ENCODE results near the gene MALT1.

Gene MALT1

DNA sequence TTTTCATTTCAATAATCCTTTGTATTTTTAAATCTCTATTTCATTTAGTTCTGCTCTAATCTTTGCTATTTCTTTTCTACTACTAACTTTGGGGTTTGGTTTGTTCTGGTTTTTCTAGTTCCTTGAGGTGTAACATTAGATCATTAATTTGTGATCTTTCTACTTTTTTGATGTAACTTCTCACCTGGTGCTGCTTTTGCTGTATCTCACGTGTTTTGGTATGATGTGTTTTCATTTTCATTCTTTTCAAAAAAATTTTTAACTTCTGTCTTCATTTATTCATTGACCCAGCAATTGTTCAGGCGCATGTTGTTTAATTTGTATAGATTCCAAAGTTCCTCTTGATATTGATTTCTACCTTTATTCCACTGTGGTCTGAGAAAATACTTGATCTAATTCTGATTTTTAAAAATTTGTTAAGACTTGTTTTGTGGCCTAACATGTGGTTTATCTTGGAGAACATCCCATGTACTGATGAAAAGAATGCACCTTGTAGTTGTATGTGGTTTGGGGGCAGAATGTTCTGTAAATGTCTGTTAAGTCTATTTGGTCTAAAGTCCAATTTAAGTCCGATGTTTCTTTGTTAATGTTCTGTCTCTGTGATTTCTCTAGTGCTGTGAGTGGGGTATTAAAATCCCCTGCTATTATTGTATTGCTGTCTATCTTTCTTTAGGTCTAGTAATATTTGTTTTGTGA, 17.3 kb upstream of the MALT1 start:
- DNase-seq = no peak

DNA sequence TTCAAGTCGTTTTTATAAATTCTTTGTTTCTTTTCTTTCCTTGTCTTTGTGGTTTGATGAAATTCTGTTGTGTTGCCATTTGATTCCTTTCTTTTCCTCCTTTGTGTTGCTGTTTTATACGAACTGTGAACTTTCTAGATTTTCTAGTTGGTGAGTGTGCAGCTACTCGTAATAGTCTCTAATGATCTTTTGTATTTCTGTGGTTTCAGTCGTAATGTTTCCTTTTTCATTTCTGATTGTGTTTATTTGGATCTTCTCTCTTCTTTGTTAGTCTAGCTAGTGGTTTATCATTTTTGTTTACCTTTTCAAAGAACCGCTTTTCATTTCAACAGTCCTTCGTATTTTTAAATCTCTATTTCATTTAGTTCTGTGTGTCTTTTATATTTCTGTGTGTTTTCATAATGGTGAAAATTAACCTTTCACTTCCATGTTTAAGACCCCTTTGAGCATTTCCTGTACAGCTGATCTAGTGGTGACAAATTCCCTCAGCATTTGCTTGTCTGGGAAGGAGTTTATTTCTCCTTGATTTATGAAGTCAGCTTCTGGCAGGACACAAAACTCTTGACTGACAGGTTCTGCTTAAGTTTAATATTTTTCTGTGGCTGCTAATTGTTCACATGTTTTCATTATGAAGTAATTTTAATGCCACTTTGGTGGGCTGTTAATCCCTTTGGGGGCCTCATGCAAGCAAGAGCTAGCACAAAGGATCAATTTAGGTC, 16.2 kb upstream of the MALT1 start:
- DNase-seq = no peak

DNA sequence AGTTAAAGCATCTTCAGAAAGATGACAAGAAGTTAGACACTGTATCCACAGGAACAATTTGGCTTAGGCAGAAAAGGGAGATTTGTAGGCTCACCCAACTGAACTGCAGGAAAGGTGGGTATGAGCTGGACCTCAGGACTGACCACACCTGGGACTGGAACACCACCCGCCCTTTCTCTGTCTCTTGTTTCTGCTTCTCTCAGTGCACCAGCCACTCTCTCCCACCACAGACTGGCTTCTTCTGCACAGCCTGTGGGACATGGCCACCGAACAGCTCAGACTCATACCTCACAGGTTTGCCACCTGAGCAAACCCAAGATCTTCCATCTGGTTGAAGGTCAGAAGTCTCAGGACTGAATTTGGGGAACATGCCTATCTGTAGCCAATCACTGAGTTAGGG, 14.2 kb upstream of the MALT1 start:
- no peak for DNase-seq

DNA sequence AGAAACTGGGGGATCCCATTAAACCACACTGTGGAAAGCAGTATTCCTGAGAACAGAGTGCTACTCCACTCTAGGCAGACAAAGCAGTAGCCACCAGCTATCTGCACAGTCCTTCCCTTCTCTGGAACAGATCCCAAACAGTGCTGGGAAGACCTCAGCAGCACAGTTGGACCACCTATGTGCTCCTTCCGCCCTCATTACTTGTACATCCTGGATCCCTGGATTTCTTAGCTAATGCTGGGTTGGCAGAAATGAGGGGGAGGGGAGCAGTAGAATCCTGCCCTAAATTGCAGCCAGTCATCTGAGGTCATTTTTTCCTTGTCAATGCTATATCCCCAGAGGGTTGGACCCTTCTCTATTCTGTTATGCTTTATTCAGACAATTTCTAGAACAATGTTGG, 13.8 kb upstream of the MALT1 start:
- no peak for DNase-seq

DNA sequence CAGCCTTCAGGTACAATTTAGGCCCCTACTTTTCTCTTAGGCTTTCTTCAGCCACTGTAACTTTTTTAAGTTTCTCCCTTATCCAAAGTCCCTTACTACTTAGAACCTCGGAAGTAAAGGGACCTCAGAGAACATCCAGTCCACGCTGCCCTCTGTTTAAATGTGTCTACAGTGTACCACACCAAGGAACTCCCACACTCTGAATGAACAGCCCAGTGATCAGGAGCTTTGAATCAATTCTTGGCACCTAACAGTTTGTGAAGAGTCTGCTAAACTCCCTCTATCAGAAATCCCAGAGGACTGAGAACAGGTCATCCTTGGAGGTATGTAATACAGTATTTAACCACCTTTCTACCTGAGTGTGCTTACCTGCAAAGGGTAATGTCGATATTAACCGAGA, 11.6 kb upstream of the MALT1 start:
- no peak for DNase-seq

DNA sequence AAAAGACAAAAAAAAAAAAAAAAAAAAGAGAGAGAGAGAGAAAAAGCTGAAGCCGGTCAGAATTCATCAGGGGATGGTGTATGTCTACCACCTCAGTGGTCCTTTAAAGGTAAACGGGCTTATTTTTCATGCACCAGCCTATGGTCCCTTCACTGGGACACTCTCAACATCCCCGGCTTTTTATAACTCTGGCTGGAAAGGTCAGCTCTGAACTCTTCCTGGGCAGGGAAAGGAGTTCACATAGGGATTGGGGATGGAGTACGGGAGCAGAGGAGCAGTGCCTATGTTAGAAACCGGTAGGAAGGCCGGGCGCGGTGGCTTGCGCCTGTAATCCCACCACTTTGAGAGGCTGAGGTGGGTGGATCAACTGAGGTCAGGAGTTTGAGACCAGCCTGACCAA, 10.3 kb upstream of the MALT1 start:
- no peak for DNase-seq

DNA sequence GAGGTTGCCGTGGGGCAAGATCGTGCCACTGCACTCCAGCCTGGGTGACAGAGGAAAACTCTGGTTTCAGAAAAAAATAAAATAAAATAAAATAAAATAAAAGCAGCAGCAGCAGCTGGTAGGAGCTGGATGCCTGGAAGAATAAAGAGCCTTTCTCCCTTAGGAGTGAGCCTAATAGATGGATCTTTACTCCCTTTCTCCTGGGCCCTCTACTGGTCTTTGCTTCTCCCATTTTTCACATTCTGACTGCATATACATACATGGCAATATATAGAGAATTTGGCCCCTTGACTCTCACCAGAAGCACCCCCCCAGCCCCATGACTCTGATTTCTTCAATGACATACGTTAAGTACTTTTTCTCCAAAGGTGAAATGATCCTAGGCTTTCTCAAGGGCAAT, 9.8 kb upstream of the MALT1 start:
- DNase-seq = no peak

DNA sequence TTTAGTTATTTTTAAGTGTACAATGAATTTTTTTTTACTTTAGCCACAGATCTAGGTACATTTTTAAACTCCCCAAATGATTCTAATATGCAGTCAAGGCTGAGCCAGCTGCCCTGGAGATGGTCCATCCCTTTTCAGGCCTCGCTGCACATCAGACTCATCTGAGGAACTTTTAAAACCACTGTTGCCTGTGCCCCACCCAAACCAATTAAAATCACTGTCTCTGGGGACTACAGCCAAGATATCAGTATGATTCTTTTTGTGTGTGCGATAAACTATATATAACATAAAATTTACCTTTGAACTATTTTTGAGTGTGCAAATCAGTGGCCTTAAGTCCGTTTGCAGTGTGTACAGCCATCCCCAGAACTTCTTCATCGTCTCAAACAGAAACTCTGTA, 9.1 kb upstream of the MALT1 start:
- DNase-seq = no peak

DNA sequence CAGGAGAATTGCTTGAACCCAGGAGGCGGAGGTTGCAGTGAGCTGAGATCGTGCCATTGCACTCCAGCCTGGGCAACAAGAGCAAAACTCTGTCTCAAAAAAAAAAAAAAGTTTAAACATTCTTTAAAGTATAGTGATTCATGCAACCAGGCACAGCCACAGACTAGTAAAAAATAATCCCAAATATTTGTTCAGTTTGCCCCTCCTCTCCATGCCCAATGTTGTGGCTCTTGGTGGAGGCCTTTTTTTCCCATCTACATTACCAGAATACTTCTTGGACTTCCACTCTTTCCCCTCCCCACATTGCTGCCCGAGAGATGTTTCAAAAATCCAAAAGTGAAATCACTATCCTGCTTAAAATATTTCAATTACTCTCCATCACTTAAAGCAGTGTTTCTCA, 5.1 kb upstream of the MALT1 start:
- no peak for DNase-seq

DNA sequence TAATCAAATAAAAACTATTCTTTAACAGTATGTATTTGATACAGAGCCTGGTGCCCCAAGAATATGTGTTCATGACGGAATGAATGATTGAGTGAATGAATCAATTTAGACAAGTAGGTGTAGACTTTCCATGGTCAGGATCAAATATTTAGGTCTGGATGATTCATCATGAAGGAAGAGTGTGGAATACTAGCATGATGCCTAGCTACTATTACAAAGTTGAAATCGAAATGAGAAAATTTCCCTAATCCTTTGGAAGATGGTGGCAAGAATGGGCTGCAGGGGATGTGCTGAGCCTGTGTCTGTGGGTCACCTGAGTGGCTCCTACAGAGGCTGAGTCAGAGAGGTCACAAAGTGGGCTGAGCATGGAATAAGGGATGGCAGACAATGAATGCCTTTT, 3.1 kb upstream of the MALT1 start:
- no peak for DNase-seq

DNA sequence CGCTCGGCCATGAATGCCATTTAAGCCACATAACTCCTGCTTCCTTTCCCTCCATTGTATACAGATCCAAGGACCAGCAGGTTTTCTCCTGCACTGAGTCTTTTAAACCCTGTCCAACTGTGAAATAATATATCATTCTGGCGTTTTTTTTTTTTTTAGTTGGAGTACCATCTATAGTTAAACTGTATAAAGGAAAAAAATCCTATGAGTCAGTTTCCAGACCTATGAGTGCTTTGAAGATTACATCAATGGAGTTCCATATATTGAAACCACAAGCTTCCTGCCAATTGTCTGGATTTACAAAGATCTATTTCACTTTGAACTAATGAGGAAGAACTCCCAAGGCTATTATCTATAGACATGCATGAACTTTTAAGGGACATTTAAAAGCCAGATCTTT, 2.4 kb upstream of the MALT1 start:
- no peak for DNase-seq

DNA sequence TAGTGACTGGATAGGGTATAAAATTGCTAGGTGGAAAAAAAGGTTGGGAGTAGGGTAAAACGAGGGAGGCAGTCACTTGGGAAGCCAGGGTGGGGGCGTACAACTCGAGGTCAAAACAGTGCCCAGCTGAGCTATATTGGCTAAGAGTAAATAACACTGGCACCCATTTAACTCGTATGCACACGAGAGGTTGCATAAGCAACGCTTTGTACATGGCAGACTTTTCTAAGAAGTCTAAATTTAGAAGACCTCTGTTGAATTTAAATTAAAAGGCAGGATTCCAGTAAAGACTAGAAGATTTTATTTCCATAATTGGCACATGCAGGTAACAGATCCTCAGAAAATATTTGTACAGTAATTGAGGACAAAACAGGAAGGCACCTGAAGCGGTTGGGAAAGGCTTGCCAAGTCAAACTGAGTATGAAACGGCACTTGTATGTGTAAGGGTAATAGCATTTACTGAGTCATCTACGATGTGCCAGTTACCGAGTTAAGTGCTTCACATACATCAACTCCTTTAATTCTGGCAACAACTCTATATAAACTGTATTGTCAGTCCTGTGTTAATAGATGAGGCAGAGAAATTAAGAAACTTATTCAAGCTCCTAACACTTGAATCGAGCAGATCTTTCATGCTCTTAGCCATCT, 1.4 kb upstream of the MALT1 start:
- DNase-seq = no peak

DNA sequence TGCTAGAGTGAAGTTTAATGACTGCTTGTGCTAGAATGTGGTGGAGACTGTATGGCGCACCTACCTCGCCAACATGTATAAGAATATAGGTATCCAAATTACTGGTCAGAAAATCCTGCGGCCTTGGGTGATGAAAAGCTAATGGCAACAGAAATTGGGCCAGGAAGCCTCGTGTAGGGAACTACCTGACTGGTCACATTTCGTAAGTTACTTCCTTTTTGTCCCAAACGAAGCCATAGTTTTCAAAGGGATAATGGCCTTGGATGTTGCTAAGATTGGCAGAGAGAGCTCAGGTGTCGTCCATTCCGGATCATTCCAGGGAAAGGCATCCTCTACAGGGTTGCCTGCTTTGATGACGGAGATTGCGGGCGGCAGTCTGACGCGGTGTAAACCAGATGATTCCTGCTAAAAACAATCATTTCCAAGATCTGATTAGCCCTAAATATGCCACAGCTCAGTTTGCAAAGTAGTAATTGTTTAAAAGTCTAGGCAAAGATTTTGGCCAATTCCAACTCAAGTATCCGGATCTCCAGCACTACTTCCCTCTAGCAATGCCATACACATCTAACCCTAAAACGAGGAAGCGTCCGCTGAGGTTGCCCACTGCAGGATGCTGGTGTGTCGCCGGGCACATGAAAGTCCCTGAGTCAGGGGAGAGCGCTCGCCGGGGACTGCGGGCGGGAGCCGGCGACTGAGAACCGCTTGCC, 708 bp upstream of the MALT1 start:
- DNase-seq = no peak

DNA sequence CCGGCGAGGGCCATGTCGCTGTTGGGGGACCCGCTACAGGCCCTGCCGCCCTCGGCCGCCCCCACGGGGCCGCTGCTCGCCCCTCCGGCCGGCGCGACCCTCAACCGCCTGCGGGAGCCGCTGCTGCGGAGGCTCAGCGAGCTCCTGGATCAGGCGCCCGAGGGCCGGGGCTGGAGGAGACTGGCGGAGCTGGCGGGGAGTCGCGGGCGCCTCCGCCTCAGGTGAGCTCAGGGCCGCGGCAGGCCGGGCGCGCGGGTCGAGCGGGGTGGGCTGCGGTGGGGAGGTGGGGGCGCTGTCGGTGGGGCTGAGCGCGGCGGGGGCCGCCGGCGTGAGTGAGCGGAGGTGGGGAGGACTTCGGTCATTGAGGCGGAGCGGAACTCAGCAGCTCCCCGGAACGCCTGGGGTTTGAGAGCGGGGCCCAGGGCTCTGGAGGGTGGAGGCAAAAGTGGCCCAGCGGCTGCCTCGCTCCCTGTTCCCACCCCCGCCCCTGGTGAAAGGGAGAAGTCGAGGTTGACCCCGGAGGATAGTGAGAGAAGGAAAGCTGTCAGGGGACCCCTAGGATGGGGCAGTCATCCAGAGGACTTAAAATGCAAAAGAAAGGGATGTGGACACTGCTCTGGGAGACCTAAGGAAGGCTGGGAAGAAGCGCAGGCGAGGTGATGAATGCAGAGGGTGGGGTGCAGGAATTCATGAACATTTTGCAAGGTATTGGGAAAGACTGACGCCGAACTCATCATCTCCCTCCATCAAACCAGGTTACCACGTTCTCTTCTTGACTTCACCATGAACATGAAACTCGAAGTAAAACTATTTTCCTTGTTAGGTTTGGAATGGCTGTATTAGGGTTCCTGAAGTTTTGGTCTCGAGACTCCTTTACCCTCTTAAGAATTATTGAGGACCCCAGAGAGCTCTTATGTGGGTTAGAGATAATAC, 633 bp downstream of the MALT1 start:
- no peak for DNase-seq

DNA sequence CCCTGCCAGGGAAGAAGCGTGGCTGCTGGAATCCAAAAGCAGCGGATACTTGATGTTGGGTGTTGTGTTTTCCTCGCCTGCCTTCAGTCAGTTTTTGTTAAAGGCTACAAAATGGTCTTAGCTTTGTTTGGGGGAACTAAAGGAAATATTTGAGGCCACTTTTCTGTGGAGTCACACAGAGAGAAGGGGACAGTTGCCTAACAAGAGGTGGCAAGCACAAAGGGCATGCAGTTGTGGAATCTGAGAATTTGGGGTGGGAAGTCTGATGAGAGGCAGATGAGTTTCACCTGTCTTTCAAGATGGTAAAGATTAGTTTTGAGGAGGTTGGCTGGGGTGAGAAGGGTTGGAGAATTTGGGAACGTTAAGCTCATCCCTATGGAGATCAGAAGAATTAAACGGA, 2.9 kb downstream of the MALT1 start:
- no peak for DNase-seq

DNA sequence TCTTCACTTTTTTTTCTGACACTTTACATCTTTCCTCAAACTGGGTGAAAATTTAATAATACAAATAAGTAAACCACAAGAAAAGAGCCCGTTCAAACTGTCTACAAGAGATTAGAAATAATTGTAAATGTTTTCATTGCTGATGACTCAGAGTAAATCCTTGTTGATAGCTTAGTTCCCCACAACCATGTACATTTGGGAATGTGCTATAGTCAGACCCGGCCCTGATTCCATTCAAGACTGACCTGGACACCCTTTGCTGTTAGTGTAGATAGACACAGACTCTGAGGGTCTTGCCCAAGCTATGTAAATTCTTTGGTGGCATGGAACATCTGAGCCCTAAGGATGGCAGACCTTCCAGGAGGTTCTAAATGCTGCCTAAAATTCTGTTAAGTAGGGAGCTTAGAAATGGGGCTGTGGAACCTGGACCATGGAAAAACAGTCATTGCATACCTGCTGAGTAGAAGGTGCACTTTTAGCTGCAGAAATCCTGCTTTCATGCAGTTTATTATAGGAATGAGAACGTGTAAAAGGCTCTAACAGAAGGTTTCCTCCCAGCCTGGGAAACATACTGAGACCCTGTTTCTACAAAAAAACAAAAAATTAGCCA, 3.7 kb downstream of the MALT1 start:
- no peak for DNase-seq

DNA sequence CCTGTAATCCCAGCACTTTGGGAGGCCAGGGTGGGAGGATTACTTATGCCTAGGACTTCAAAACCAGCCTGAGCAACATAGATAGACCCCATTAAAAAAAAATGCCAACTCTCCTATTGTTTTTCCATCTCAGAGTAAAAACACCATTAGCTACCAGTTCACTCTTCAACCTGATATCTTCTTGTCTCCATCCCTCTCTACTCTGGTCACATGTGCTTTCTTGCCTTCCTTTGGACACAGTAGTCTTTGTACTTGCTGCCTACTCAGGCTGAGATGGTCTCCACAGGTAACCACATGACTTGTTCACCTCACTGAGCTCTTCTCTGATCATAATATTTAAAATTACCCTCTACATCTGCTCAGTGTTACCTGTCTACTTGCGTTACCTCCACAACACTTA, 5.0 kb downstream of the MALT1 start:
- no peak for DNase-seq

DNA sequence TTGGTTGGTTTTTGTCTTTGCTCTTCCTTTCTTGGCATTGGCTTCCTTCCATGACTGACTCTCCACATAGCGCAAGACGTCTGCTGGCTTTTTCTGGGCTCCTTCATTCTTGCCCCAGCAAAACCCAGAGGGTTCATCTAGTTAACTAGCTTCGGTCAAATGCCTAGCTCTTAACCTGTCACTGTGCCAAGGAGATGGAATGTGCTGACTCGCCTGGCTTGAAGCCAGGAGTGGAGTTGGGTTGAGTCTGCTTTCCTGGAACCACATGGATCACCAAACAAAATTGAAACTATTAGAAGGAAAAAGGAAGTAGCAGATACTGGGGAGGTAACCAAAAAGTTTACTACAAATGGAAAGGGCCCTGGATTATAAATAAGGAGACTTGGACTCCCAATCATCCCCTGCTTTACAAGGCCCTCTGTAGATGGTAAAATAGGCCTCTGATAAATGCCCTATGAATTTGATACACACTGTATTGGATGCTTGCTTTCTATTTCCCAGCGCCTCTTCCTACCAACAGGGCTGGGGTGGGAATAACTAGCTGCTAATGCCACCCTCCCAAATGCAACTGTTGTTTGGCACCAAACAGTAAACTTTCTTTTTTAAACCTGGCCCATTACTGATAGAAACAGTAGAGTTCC, 11.3 kb downstream of the MALT1 start:
- no peak for DNase-seq

DNA sequence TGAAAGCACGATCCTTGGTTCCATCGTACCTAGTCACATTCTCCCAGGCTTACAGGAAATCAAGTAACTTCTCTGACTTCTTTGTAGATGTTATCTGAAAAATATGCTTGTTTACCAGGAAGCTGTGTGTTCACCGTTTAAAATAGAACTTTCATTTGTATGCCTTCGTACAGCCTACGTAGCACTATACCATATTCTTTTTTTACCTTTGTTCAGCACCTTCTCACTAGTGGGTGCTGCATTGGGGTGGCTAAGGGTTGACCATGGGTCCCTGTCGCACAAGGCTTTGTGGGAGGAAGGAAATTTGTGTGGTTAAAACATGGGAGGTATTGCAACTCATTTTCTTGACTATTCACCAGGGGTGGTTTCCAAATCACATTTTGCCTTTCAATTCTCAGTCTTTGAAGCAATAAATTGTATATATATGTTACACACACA, 16.6 kb downstream of the MALT1 start:
- peak; percentile 57 for DNase-seq

DNA sequence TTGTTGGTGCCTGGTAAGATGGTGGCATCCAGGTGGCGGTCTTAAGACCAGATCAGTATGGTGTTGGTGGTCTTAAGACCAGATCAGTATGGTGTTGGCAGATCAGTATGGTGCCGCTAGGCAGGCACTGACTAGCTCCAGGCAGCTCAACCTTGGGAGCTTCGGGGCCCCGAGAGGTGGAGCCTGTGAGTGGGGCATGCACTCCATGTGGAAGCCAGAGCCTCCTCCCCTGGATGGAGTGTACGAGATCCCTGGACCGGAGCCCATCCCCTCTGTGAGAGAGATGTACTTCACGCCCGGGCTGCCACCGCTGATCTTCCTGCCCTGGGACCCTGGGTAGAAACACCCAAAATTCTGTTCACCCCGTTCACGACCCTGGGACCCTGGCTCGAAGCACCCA, 19.0 kb downstream of the MALT1 start:
- no peak for DNase-seq

DNA sequence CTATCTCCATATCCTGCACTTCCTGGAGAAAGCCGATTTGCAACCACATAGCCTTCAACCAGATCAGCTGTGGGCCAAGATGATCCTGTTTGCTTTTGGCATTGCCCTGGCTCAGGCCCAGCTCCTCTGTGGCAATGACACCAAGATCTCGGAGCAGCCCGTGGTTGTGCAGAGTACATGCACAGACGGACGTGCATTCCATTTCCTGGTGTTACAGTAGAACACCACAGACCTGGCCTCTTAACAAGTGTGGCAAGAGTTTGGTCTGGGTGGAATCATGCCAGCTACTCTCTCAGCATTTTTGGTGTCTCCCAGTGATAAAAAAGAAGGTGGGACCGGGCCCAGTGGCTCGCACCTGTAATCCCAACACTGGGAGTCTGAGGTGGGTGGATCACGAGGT, 20.0 kb downstream of the MALT1 start:
- DNase-seq = no peak

Data from activated T-cell treated with anti-CD3 and anti-CD28 coated beads, Interleukin-2, amount 50 U/mL, for 1 hour (primary cell).